Neural progenitor cell (in vitro differentiated cells): ENCODE data around the gene RGS3. TPM values are rescaled to one million over a fixed set of nuclear protein-coding genes. Genes with fewer than 3 reads are reported as not detected.
A peak's percentile ranks its signal among the peaks of the same experiment; 100 is the strongest.

Experiments
- DNase-seq: peaks from one replicate; pipeline ENCODE4 v3.0.0-alpha.2; 2016; ENCODE audit warnings: low spot score
- H2AFZ ChIP-seq: fragments of 200-600 bp; sonication (generic); replicated peaks from 2 replicates; pipeline ENCODE4 v1.6.1; 2016; ENCODE audit warnings: antibody characterized with exemption
- H3F3A ChIP-seq: fragments of 200-600 bp; sonication (generic); 2 replicates; pipeline ENCODE4 v1.6.1; 2016; ENCODE audit warnings: antibody characterized with exemption, low read depth
- H3K27ac ChIP-seq: fragments of 200-600 bp; sonication (generic); 2 replicates; pipeline ENCODE4 v1.5.1; 2016; ENCODE audit warnings: mild to moderate bottlenecking
- H3K27me3 ChIP-seq: fragments of 200-600 bp; sonication (generic); 2 replicates; pipeline ENCODE4 v1.6.1; 2016; ENCODE audit warnings: mild to moderate bottlenecking, moderate library complexity
- H3K36me3 ChIP-seq: fragments of 200-600 bp; sonication (generic); 2 replicates; pipeline ENCODE4 v1.5.1; 2016
- H3K4me1 ChIP-seq: fragments of 200-600 bp; sonication (generic); 2 replicates; pipeline ENCODE4 v1.6.1; 2016; ENCODE audit warnings: mixed run types
- H3K4me2 ChIP-seq: fragments of 200-600 bp; sonication (generic); 2 replicates; pipeline ENCODE4 v1.6.1; 2016
- H3K4me3 ChIP-seq: fragments of 200-600 bp; sonication (generic); 2 replicates; pipeline ENCODE4 v1.5.1; 2016
- H3K79me2 ChIP-seq: fragments of 200-600 bp; sonication (generic); 2 replicates; pipeline ENCODE4 v1.6.1; 2016; ENCODE audit warnings: low read depth
- H3K9ac ChIP-seq: fragments of 200-600 bp; sonication (generic); 2 replicates; pipeline ENCODE4 v1.6.1; 2016
- H3K9me3 ChIP-seq: fragments of 200-600 bp; sonication (generic); 2 replicates; pipeline ENCODE4 v1.5.1; 2016; ENCODE audit warnings: low read depth
- H4K20me1 ChIP-seq: fragments of 200-600 bp; sonication (generic); 2 replicates; pipeline ENCODE4 v1.6.1; 2016; ENCODE audit warnings: low read depth
- H3K27ac Mint-ChIP-seq: 3 replicates; pipeline ENCODE4 v1.8.0; 2021; ENCODE audit warnings: mixed read lengths
- H3K27me3 Mint-ChIP-seq: 2 replicates; pipeline ENCODE4 v1.8.0; 2022; ENCODE audit warnings: low read depth, mild to moderate bottlenecking, inconsistent platforms, moderate library complexity, mixed read lengths; ENCODE audit not compliant: insufficient read depth
- H3K36me3 Mint-ChIP-seq: 3 replicates; pipeline ENCODE4 v1.8.0; 2021; ENCODE audit warnings: mixed read lengths
- H3K4me1 Mint-ChIP-seq: 3 replicates; pipeline ENCODE4 v1.8.0; 2021; ENCODE audit warnings: mixed read lengths
- H3K4me3 Mint-ChIP-seq: 3 replicates; pipeline ENCODE4 v1.8.0; 2021; ENCODE audit warnings: mild to moderate bottlenecking, moderate library complexity, mixed read lengths
- H3K9me3 Mint-ChIP-seq: 3 replicates; pipeline ENCODE4 v1.8.0; 2020; ENCODE audit warnings: mixed read lengths
- CTCF ChIP-seq: fragments of 200-600 bp; sonication (generic); IDR thresholded peaks from 2 replicates; pipeline ENCODE4 v1.5.1; 2017; ENCODE audit warnings: antibody characterized with exemption, mild to moderate bottlenecking
- EZH2 ChIP-seq: fragments of 200-600 bp; sonication (generic); IDR thresholded peaks from 2 replicates; pipeline ENCODE4 v1.6.1; 2017; ENCODE audit warnings: antibody characterized with exemption, mild to moderate bottlenecking, moderate library complexity
- EZH2phosphoT487 ChIP-seq: fragments of 200-600 bp; sonication (generic); IDR thresholded peaks from 2 replicates; pipeline ENCODE4 v1.6.1; 2017; ENCODE audit warnings: antibody characterized with exemption
- total RNA-seq: library from RNA; depleted of rRNA; stranded (reverse); fragments of >200 nt; gene quantifications from 2 replicates; pipeline ENCODE4 v1.2.3, GENCODE V29; 2015; ENCODE audit warnings: low replicate concordance

The RGS3 gene
- total RNA-seq, 1 donor from 2014 or later, result 30.3 TPM

- Histone ChIP-seq H3F3A (peaks cover 10% of the 10 kb centered on the region), H3K79me2 (no peaks in the 10 kb centered on the region), H2AFZ (no peak overlapping the region), H3K9me3 (no peaks in the 10 kb centered on the region), H4K20me1 (peaks cover 8% of the 10 kb centered on the region), H3K4me1 (peaks cover 20% of the 10 kb centered on the region), H3K36me3 (no peaks in the 10 kb centered on the region), H3K27me3 (no peaks in the 10 kb centered on the region), H3K4me2 (no peak overlapping the region), H3K4me3 (no peak overlapping the region), H3K27ac (no peak overlapping the region), H3K9ac (no peak overlapping the region)
- TF ChIP-seq EZH2phosphoT487 (no peak), EZH2 (no peak), CTCF (no peak)
- Mint-ChIP-seq H3K27ac (peak overlapping the region; percentile 91), H3K36me3 (peaks cover 22% of the 10 kb centered on the region), H3K4me1 (peaks cover 79% of the 10 kb centered on the region), H3K9me3 (no peaks in the 10 kb centered on the region), H3K4me3 (peak overlapping the region; percentile 27), H3K27me3 (peaks cover 4% of the 10 kb centered on the region)
- DNase-seq, result no peak
These were observed 49.6 kb downstream of the RGS3 start for GRCh38 chr9:113513111-113513510.

GRCh38 chr9:113513536-113513935 is 50.0 kb downstream of the RGS3 start:
- Histone ChIP-seq H3K4me3 (no peak overlapping the region), H3K36me3 (no peaks in the 10 kb centered on the region), H3K4me2 (no peak overlapping the region), H4K20me1 (peaks cover 8% of the 10 kb centered on the region), H2AFZ (no peak overlapping the region), H3K9ac (no peak overlapping the region), H3K4me1 (peaks cover 20% of the 10 kb centered on the region), H3K27me3 (no peaks in the 10 kb centered on the region), H3F3A (peaks cover 10% of the 10 kb centered on the region), H3K79me2 (no peaks in the 10 kb centered on the region), H3K27ac (no peak overlapping the region), H3K9me3 (no peaks in the 10 kb centered on the region)
- no peaks in the 10 kb centered on the region for H3K9me3 Mint-ChIP-seq
- TF ChIP-seq EZH2phosphoT487, result no peak
- no peak for TF ChIP-seq CTCF
- TF ChIP-seq EZH2, result no peak
- H3K4me3 Mint-ChIP-seq, result no peak overlapping the region
- H3K4me1 Mint-ChIP-seq, result peaks cover 79% of the 10 kb centered on the region
- peaks cover 19% of the 10 kb centered on the region for H3K36me3 Mint-ChIP-seq
- DNase-seq, result no peak
- H3K27me3 Mint-ChIP-seq, result peaks cover 4% of the 10 kb centered on the region
- peak overlapping the region; percentile 91 for H3K27ac Mint-ChIP-seq

- H3K36me3 ChIP-seq, result no peaks in the 10 kb centered on the region
- no peak for DNase-seq
- peaks cover 10% of the 10 kb centered on the region for H3F3A ChIP-seq
- Mint-ChIP-seq H3K36me3 (peaks cover 17% of the 10 kb centered on the region), H3K27ac (peak overlapping the region; percentile 78), H3K27me3 (peaks cover 4% of the 10 kb centered on the region), H3K9me3 (no peaks in the 10 kb centered on the region), H3K4me1 (peaks cover 81% of the 10 kb centered on the region), H3K4me3 (no peak overlapping the region)
- H2AFZ ChIP-seq, result no peak overlapping the region
- H3K9ac ChIP-seq, result no peak overlapping the region
- no peak for TF ChIP-seq CTCF
- no peak for TF ChIP-seq EZH2phosphoT487
- TF ChIP-seq EZH2, result no peak
- peaks cover 8% of the 10 kb centered on the region for H4K20me1 ChIP-seq
- no peaks in the 10 kb centered on the region for H3K27me3 ChIP-seq
- no peak overlapping the region for H3K27ac ChIP-seq
- H3K9me3 ChIP-seq, result no peaks in the 10 kb centered on the region
- no peak overlapping the region for H3K4me3 ChIP-seq
- no peak overlapping the region for H3K4me2 ChIP-seq
- no peaks in the 10 kb centered on the region for H3K79me2 ChIP-seq
- H3K4me1 ChIP-seq, result peaks cover 20% of the 10 kb centered on the region
These were observed 50.5 kb downstream of the RGS3 start for GRCh38 chr9:113514061-113514460.
